Activated CD4-positive, alpha-beta memory T cell treated with anti-CD3 and anti-CD28 coated beads, Interleukin-2, amount 10 ng/mL, durations not matched to agents 7 days and 5 days (primary cell): ENCODE data around the gene MRPL47. TPM values are rescaled to one million over a fixed set of nuclear protein-coding genes. Genes with fewer than 3 reads are reported as not detected.
"Not testable (repeated sequence)": the region's sequence is repeated elsewhere in the genome, so short reads cannot be mapped to it uniquely, and the experiment has no call there.

ENCODE experiments used
- CTCF ChIA-PET: fragments of 350-600 bp; sonication (Branson Sonifier 250); formaldehyde crosslinking; loops from one replicate; lab custom pipeline; 2021; ENCODE audit warnings: antibody characterized with exemption, inconsistent platforms; lab: Charles Lee
- POLR2A ChIA-PET: fragments of 350-600 bp; sonication (Branson Sonifier 250); formaldehyde crosslinking; loops from one replicate; lab custom pipeline; 2021; ENCODE audit warnings: antibody characterized with exemption; lab: Charles Lee
- DNase-seq: peaks from one replicate; pipeline ENCODE4 v3.0.0-alpha.2; 2020
- H3K27ac Mint-ChIP-seq: one replicate; pipeline ENCODE4 v1.8.0; 2021; ENCODE audit warnings: mild to moderate bottlenecking, mixed read lengths
- H3K27me3 Mint-ChIP-seq: one replicate; pipeline ENCODE4 v1.8.0; 2021; ENCODE audit warnings: mixed read lengths
- H3K36me3 Mint-ChIP-seq: one replicate; pipeline ENCODE4 v1.8.0; 2021; ENCODE audit warnings: low read depth, mixed read lengths
- H3K4me1 Mint-ChIP-seq: one replicate; pipeline ENCODE4 v1.8.0; 2021; ENCODE audit warnings: mixed read lengths
- H3K4me3 Mint-ChIP-seq: one replicate; pipeline ENCODE4 v1.8.0; 2021; ENCODE audit warnings: mild to moderate bottlenecking, mixed read lengths
- H3K9me3 Mint-ChIP-seq: one replicate; pipeline ENCODE4 v1.8.0; 2021; ENCODE audit warnings: mixed read lengths
- total RNA-seq, 2 experiments: library from RNA; stranded (reverse); gene quantifications; one replicate each; pipeline ENCODE4 v1.2.3, GENCODE V29; 2021

MRPL47 gene
- total RNA-seq, result 10 to 100 TPM; 34.8 to 36.0 TPM

GRCh38 chr3:179604321-179605078 lies at the start of gene MRPL47, which contains the start of gene NDUFB5:
Gene MRPL47, minus strand, starts transcription at chr3:179604638. Its CDS starts 14 bp downstream, at chr3:179604624.
Gene NDUFB5, plus strand, starts transcription at chr3:179604794. Its CDS starts 22 bp downstream, at chr3:179604816.
- POLR2A ChIA-PET, result interaction anchor here (0.8 to 2.5 kb wide), 20 partner anchors 10 to 1308 kb away, joined by 3 to 20 read pairs (median 4); partner anchors contain the start of genes ACTL6A, FXR1, MFN1 and TTC14
- CTCF ChIA-PET, result interaction anchor here (0.9 to 1.9 kb wide), 5 partner anchors 35 to 48 kb away, joined by 3 to 11 read pairs (median 3); partner anchors contain the start of genes ACTL6A and USP13
- peaks cover 45% of the 10 kb centered on the region for H3K36me3 Mint-ChIP-seq
- DNase-seq, result peak; percentile 94
- no peaks in the 10 kb centered on the region for H3K27me3 Mint-ChIP-seq
- no peaks in the 10 kb centered on the region for H3K9me3 Mint-ChIP-seq
- H3K4me3 Mint-ChIP-seq, result peak within 1 kb of the TSS; percentile 99
- peaks cover 59% of the 10 kb centered on the region for H3K4me1 Mint-ChIP-seq
- peak within 1 kb of the TSS; percentile 96 for H3K27ac Mint-ChIP-seq

- CTCF ChIA-PET, result interaction anchor here (1.2 kb wide), 1 partner anchor 49 kb away, joined by 3 read pairs; the partner anchor contains the start of genes MRPL47 and NDUFB5
- POLR2A ChIA-PET, result interaction anchor here (0.8 to 3.0 kb wide), 15 partner anchors 8 to 948 kb away, joined by 3 to 20 read pairs (median 4); partner anchors contain the start of genes ACTL6A, MRPL47, NDUFB5 and PIK3CA
These were observed 48.8 kb upstream of the MRPL47 start for GRCh38 chr3:179653096-179653797.

DNA sequence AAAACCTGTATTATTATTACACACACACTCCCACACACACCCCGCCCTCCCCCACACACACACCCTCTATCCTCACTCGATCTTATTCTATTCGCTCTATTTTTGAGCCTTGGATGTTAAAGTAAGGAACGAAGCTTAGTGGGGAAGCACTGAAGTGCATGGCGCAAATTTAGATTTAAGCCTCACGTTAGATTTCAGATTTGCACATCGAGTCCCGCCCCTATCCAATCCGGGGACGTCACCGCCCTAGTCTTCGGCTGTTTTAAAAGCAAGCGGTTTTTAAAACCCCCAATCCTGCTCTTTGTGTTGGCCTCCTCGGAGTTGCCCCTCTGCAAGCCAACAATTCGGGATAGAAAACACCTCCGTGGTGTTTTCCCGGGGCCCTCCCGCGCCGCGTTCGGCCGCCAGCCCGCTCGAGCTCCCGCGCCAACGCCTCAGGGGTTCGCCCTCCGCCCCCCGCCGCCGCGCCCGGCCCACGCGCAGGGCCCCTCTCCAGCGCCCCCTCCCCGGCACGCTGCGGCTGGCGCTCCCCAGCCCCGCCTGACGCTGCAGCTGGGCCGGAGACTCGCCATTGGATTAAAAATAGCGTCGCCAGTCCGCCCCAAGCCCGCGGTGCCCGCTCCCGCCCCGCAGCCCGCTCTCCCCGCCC lies 48.1 kb upstream of the MRPL47 start, which contains the start of gene USP13:
USP13 (plus strand) TSS at position 594 of the 649 bp plus-strand sequence. CDS start 186 bp downstream, outside the sequence.
- H3K27me3 Mint-ChIP-seq, result peaks cover 16% of the 10 kb centered on the region
- H3K4me3 Mint-ChIP-seq, result peak within 1 kb of the TSS; percentile 96
- H3K4me1 Mint-ChIP-seq, result peaks cover 35% of the 10 kb centered on the region
- H3K27ac Mint-ChIP-seq, result peak within 1 kb of the TSS; percentile 85
- POLR2A ChIA-PET, result interaction anchor here (1.0 to 3.0 kb wide), 12 partner anchors 9 to 949 kb away, joined by 3 to 20 read pairs (median 4); partner anchors contain the start of genes ACTL6A, MRPL47, NDUFB5 and TTC14
- H3K9me3 Mint-ChIP-seq, result no peaks in the 10 kb centered on the region
- CTCF ChIA-PET, result interaction anchor here (0.5 to 1.2 kb wide), 3 partner anchors 48 to 952 kb away, joined by 3 read pairs; partner anchors contain the start of genes MRPL47 and NDUFB5
- H3K36me3 Mint-ChIP-seq, result peaks cover 11% of the 10 kb centered on the region
- DNase-seq, result peak; percentile 60

More at GRCh38 chr3:179653096-179653797, 48.8 kb upstream of the MRPL47 start:
- H3K27ac Mint-ChIP-seq, result peak overlapping the region; percentile 85
- H3K4me3 Mint-ChIP-seq, result peak overlapping the region; percentile 96
- peaks cover 35% of the 10 kb centered on the region for H3K4me1 Mint-ChIP-seq
- peak; percentile 68 for DNase-seq
- H3K36me3 Mint-ChIP-seq, result peaks cover 11% of the 10 kb centered on the region
- H3K27me3 Mint-ChIP-seq, result peaks cover 16% of the 10 kb centered on the region
- no peaks in the 10 kb centered on the region for H3K9me3 Mint-ChIP-seq

DNA sequence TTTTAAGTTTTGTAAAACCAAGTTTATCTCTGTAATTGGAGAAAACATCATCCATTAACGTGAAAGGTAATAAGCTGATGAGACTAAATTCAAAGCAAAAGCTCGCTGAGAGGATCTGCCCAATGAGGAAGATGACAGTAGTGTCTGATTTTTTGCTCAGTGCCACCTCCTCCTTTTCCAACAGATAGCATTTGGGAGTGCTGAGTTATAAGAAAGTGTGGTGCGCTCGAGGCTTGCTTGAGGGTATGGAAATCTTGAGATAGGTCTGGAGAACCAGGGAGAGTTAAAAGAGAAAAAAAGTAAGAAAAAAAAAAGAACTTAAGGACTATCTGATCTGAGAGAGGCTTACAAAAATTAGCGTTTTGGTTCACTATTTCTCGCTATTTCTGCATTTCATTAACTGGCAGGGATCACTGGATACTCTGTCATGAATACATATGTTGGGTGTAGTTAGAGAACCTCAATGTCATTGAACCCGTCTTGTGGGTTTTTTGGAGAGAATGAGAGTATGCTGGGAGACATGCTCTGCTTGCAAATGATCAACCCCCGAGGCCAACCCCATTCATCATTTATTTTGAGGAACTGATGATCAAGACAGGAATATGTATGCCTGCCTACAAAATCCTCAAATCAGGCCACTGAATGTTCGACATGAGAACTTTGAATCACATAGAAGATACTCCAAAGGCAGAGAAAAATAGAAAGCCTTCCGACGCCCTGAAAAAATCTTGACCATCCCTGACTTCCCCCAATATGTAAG lies 47.4 kb upstream of the MRPL47 start:
- POLR2A ChIA-PET, result interaction anchor here (1.0 to 3.0 kb wide), 8 partner anchors 10 to 89 kb away, joined by 3 to 20 read pairs (median 5); partner anchors contain the start of genes ACTL6A, MRPL47 and NDUFB5
- Mint-ChIP-seq H3K9me3 (no peaks in the 10 kb centered on the region), H3K27me3 (peaks cover 16% of the 10 kb centered on the region), H3K4me3 (peak overlapping the region; percentile 62), H3K36me3 (peaks cover 11% of the 10 kb centered on the region), H3K4me1 (peaks cover 35% of the 10 kb centered on the region), H3K27ac (peak overlapping the region; percentile 53)
- no peak for DNase-seq
- CTCF ChIA-PET, result interaction anchor here (0.5 to 1.2 kb wide), 3 partner anchors 47 to 952 kb away, joined by 3 read pairs; partner anchors contain the start of genes MRPL47 and NDUFB5

DNA sequence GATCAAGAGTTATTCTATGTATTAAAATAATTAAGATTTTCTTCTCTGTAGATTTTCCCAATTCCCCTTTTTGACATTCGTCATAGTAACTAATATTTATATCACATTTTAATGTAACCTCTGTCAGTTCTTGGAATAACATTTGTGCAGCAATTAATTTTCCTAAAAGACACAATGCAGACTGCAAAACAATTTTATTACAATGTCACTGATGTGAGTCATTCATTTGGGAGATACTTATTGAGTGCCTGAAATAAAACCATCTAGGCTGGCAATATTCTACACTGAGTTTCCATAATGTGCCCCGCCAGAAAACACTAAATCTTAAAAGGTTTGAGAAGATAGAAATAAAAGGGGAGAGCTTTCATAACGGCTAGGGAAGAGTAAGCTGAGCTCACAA lies 41.7 kb upstream of the MRPL47 start:
- no peak overlapping the region for H3K27ac Mint-ChIP-seq
- CTCF ChIA-PET, result no interaction called here
- H3K9me3 Mint-ChIP-seq, result no peaks in the 10 kb centered on the region
- POLR2A ChIA-PET, result no interaction called here
- DNase-seq, result no peak
- peaks cover 18% of the 10 kb centered on the region for H3K4me1 Mint-ChIP-seq
- peaks cover 4% of the 10 kb centered on the region for H3K27me3 Mint-ChIP-seq
- H3K36me3 Mint-ChIP-seq, result no peaks in the 10 kb centered on the region
- no peak overlapping the region for H3K4me3 Mint-ChIP-seq

GRCh38 chr3:179643837-179644236 lies 39.4 kb upstream of the MRPL47 start:
- not testable (repeated sequence) for H3K4me3 Mint-ChIP-seq, DNase-seq, H3K9me3 Mint-ChIP-seq, H3K27ac Mint-ChIP-seq, H3K36me3 Mint-ChIP-seq, H3K27me3 Mint-ChIP-seq
- ChIA-PET POLR2A (interaction anchor here (1.2 to 2.4 kb wide), 3 partner anchors 10 to 39 kb away, joined by 3 to 10 read pairs (median 4); partner anchors contain the start of genes MRPL47, NDUFB5 and USP13), CTCF (interaction anchor here (1.1 kb wide), 1 partner anchor 34 kb away, joined by 4 read pairs; no protein-coding TSS in a partner anchor)
- H3K4me1 Mint-ChIP-seq, result peaks cover 11% of the 10 kb centered on the region

GRCh38 chr3:179642871-179643270 lies 38.4 kb upstream of the MRPL47 start:
- Mint-ChIP-seq H3K9me3 (no peaks in the 10 kb centered on the region), H3K27ac (no peak overlapping the region), H3K36me3 (no peaks in the 10 kb centered on the region), H3K27me3 (no peaks in the 10 kb centered on the region), H3K4me3 (no peak overlapping the region), H3K4me1 (peaks cover 11% of the 10 kb centered on the region)
- ChIA-PET POLR2A (interaction anchor here (2.4 kb wide), 1 partner anchor 11 kb away, joined by 10 read pairs; the partner anchor contains the start of gene USP13), CTCF (interaction anchor here (0.6 kb wide), 1 partner anchor 311 kb away, joined by 4 read pairs; no protein-coding TSS in a partner anchor)
- no peak for DNase-seq

- Mint-ChIP-seq H3K36me3 (no peaks in the 10 kb centered on the region), H3K4me3 (no peak overlapping the region), H3K9me3 (no peaks in the 10 kb centered on the region), H3K4me1 (peaks cover 11% of the 10 kb centered on the region), H3K27me3 (no peaks in the 10 kb centered on the region), H3K27ac (no peak overlapping the region)
- ChIA-PET CTCF (no interaction called here), POLR2A (no interaction called here)
- DNase-seq, result no peak
These were observed 36.0 kb upstream of the MRPL47 start for GRCh38 chr3:179640469-179640868.

GRCh38 chr3:179630753-179631451 lies 26.5 kb upstream of the MRPL47 start:
- CTCF ChIA-PET, result no interaction called here
- no peak overlapping the region for H3K27ac Mint-ChIP-seq
- POLR2A ChIA-PET, result no interaction called here

DNA sequence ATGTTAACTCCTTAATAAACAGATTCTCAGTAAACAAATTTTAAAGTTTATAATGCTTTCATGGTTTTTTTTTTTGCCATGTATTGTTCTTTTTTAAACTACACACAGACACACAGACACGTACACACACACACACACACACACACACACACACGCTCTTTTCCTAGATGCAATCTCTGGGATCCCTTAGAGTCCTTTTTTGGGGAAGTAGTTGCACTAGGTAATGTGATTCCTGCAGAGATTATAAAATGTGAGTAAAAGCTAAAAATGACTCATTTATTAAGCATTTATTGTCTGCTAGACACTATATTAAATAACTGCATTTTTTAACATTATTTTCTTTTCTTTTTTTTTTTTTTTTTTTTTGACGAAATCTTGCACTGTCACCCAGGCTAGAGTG lies 20.0 kb upstream of the MRPL47 start:
- DNase-seq, result no peak
- ChIA-PET POLR2A (no interaction called here), CTCF (no interaction called here)
- no peak overlapping the region for H3K27ac Mint-ChIP-seq
- H3K27me3 Mint-ChIP-seq, result no peaks in the 10 kb centered on the region
- H3K4me1 Mint-ChIP-seq, result no peaks in the 10 kb centered on the region
- no peaks in the 10 kb centered on the region for H3K9me3 Mint-ChIP-seq
- no peak overlapping the region for H3K4me3 Mint-ChIP-seq
- H3K36me3 Mint-ChIP-seq, result peaks cover 46% of the 10 kb centered on the region

More at GRCh38 chr3:179630753-179631451, 26.5 kb upstream of the MRPL47 start:
- Mint-ChIP-seq H3K9me3 (no peaks in the 10 kb centered on the region), H3K4me3 (no peak overlapping the region), H3K27me3 (no peaks in the 10 kb centered on the region), H3K4me1 (no peaks in the 10 kb centered on the region), H3K36me3 (peaks cover under 1% of the 10 kb centered on the region)
- DNase-seq, result no peak

GRCh38 chr3:179622023-179622422 lies 17.6 kb upstream of the MRPL47 start:
- ChIA-PET POLR2A (interaction anchor here (1.4 kb wide), 1 partner anchor 17 kb away, joined by 3 read pairs; the partner anchor contains the start of genes MRPL47 and NDUFB5), CTCF (interaction anchor here (0.7 kb wide), 1 partner anchor 625 kb away, joined by 5 read pairs; no protein-coding TSS in a partner anchor)
- H3K4me3 Mint-ChIP-seq, result no peak overlapping the region
- no peaks in the 10 kb centered on the region for H3K9me3 Mint-ChIP-seq
- no peak overlapping the region for H3K27ac Mint-ChIP-seq
- DNase-seq, result no peak
- H3K27me3 Mint-ChIP-seq, result no peaks in the 10 kb centered on the region
- H3K4me1 Mint-ChIP-seq, result no peaks in the 10 kb centered on the region
- peaks cover 63% of the 10 kb centered on the region for H3K36me3 Mint-ChIP-seq
